ENCODE measurements around the gene SH3GL3.

SH3GL3 gene

DNA sequence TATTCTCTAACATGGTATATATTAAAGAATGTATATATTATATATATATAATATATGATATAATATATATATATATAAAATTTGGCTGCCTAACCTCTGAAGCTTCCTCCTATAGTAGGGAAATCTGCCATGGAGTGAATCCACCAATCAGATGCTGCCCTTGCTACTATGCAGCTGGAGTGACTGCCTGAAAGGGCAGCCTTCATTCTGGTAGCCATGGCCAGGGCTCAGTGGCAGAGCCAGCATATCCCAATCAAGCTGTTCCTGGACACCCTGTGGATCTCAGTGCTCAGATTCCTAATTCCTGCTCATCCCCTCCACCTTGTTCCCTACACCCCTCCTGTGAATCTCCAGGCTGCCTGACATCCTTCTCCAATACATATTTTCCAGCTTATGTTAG is 2.2 kb upstream of the SH3GL3 start:
- no peak overlapping the region for H3K4me3 ChIP-seq (ENCODE audit: low read depth, low read length)
- TF ChIP-seq, protein P1, sequence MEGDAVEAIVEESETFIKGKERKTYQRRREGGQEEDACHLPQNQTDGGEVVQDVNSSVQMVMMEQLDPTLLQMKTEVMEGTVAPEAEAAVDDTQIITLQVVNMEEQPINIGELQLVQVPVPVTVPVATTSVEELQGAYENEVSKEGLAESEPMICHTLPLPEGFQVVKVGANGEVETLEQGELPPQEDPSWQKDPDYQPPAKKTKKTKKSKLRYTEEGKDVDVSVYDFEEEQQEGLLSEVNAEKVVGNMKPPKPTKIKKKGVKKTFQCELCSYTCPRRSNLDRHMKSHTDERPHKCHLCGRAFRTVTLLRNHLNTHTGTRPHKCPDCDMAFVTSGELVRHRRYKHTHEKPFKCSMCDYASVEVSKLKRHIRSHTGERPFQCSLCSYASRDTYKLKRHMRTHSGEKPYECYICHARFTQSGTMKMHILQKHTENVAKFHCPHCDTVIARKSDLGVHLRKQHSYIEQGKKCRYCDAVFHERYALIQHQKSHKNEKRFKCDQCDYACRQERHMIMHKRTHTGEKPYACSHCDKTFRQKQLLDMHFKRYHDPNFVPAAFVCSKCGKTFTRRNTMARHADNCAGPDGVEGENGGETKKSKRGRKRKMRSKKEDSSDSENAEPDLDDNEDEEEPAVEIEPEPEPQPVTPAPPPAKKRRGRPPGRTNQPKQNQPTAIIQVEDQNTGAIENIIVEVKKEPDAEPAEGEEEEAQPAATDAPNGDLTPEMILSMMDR (IDR thresholded peaks at IDR 0.05; ENCODE audit: low read depth, low read length), result no peak

DNA sequence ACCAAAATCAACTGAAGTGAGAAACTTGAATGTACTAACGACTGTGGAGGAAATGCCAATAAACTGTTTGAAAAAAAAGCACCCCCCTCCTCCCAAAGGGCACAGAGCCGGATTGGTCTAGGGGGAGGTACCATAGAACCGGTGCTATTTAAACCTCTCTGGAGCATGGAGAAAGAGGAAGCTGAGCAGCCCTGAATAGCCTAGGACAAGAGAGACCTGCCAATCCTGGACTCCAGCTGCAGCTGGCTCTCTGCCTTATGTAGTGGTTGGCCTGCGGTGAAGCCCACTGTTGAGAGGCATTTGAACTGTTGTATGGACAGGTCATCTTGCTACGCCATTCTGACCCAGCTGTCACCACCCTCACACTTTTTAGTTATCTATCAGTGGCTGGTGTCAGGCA is 1.5 kb upstream of the SH3GL3 start:
- TF ChIP-seq, protein P1 (IDR thresholded peaks at IDR 0.05; ENCODE audit: low read depth, low read length), result no peak

DNA sequence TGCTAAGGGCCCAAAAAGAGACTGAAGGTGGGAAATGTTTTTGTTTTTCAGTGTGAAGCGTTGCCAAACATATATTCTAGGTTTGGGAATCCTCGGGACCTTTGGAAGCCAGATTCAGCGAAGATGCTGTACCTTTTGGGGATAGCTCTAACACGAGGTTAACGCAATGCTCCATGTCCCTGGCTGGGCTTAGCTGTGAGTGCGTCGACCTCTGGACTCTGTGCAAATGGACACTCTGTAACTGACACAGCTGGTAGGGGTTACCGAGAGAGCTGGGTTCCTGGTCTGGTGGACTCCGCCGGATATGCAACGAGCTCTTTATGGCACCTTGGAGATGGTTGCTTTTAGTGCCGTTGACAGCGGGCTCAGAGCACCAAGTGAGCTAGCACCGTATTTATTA is 724 bp upstream of the SH3GL3 start:
- no peak overlapping the region for H3K4me3 ChIP-seq (ENCODE audit: low read depth, low read length)
- TF ChIP-seq, protein P1 (IDR thresholded peaks at IDR 0.05; ENCODE audit: low read depth, low read length), result no peak

More for the DNA sequence above, 1.5 kb upstream of the SH3GL3 start:
- no peak overlapping the region for H3K4me3 ChIP-seq (ENCODE audit: low read depth, low read length)

DNA sequence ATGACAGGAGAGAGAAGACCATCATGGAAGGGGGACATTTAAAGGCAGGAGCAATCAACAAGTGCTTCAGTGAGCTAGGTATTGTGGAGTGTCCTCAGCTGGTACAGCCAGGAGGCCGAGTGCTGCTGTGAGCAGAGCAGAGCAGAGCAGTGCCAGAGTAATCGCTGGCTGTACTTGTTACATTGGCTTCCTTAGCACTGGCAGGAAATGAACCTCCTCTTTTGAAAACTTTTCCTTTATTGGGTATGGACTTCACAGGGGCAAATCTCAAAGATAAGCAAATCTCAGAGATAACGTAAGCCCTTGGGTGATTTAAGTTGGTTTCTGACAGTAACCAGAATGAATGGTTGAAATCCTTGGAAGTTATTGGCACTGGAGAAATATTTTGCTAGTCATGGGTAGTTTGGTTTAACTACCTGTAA is 2.1 kb downstream of the SH3GL3 start:
- H3K4me3 ChIP-seq (ENCODE audit: low read depth, low read length), result no peak overlapping the region
- TF ChIP-seq, protein P1 (IDR thresholded peaks at IDR 0.05; ENCODE audit: low read depth, low read length), result no peak

DNA sequence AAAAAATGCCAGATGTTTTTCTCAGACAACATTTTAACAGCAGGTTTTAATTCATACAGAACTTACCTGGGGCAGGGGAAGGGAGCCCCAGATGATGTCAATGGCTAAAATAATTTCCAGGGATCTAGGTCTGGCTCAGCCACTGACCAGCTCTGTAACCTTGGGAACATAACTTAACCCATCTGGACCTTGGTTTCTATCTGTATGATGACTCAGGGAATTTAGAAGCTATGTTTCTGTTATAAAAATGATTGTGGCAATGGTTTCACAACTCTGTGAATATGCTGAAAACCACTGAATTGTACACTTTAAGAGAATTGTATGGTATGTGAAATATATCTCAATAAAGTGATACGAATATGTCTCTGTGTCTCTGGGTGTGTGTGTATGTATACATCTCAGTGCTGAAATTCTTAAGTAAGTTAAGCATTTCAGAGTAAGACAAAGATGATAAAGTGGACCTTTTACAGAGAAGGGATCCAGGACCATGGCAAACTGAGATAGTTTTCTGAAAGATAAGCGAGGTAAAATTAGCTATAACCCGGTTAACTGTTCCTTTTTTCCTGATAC is 2.9 kb downstream of the SH3GL3 start:
- H3K4me3 ChIP-seq (ENCODE audit: low read depth, low read length), result no peak overlapping the region
- TF ChIP-seq, protein P1 (IDR thresholded peaks at IDR 0.05; ENCODE audit: low read depth, low read length), result no peak

DNA sequence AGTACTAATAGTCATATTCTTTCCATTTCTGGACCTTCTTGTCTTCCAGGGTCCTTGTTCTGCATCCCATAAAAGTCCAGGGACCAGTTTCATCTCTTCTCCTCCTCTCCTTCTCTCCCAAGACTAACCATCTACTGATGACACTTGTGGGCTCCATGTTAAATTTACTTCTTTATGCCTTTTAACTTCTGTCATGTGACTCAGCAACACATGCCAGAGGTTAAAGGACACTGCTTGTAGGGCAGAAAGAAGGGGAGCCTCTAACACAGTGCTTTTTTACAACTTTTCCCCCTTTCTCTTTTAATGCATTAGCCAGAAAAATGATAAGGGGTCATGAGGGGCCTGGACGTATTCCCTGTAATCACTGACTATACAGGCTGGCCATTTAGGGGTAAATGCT is 10.0 kb downstream of the SH3GL3 start:
- TF ChIP-seq, protein P1 (IDR thresholded peaks at IDR 0.05; ENCODE audit: low read depth, low read length), result no peak
- no peak overlapping the region for H3K4me3 ChIP-seq (ENCODE audit: low read depth, low read length)

DNA sequence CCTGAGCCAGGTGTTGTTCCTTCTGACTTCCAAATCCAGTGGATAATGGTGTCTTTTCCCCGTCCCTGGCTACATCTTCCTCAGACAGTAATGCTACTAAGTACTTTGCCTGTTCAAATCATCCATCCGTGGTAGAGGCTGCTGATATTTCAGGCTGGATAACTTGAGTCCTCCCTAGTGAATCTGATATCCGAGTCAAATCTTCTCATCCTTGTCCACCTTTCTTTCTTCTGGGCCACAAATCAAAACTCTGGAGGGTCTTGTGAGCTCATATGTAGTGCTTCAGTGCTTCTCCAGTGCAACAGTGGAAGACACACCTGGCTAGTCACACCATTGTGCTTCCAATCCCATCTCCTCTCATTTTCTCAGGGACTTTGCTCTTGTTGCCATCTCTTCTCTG is 11.2 kb downstream of the SH3GL3 start:
- no peak overlapping the region for H3K4me3 ChIP-seq (ENCODE audit: low read depth, low read length)
- TF ChIP-seq, protein P1 (IDR thresholded peaks at IDR 0.05; ENCODE audit: low read depth, low read length), result no peak

All from WI38 (cell line).